ENCODE data around the gene MRPL51. TPM values are rescaled to one million over a fixed set of nuclear protein-coding genes. Genes with fewer than 3 reads are reported as not detected.
"Not testable (repeated sequence)": the region's sequence is repeated elsewhere in the genome, so short reads cannot be mapped to it uniquely, and the experiment has no call there.

The MRPL51 gene
- total and polyA plus RNA-seq, 2 of the 8 experiments (the other 6 are each of a cell fraction or from before 2014, with no cell fraction given), result 119 to 331 TPM

DNA sequence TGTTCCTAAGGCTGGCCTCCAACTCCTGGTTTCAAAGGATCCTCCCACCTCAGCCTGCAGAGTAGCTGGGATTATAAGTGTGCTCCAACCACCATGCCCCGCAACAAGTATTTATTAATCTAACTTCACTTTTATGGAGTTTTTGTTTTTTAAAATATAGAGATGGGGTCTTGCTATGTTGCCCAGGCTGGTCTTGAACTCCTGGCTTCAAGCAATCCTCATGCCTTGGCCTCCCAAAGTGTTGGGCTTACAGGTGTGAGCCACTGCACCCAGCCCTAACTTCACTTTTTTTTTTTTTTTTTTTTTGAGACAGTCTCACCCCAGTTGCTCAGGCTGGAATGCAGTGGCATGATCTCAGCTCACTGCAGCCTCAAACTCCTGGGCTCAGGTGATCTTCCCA, 2.4 kb downstream of the MRPL51 start:
- H4K91ac ChIP-seq (replicated peaks; ENCODE audit: insufficient read length, low read length); H3K14ac ChIP-seq (ENCODE audit: insufficient read length); H3K27me3 ChIP-seq (replicated peaks in 1 of 4; ENCODE audit: control insufficient read depth in 3 of 4, extremely low read depth in 1 of 4, insufficient read depth in 3 of 4, low read length in 3 of 4); H3K27ac ChIP-seq (ENCODE audit: low read depth, low read length); H3K9ac ChIP-seq (replicated peaks in 1 of 4; ENCODE audit: extremely low read depth in 1 of 4, low read depth in 3 of 4, low read length in 3 of 4); H2BK120ac ChIP-seq (replicated peaks; ENCODE audit: low read depth, low read length); H2BK15ac ChIP-seq (ENCODE audit: low read length); H2AK5ac ChIP-seq (ENCODE audit: low read depth, low read length); H3K4me3 ChIP-seq (ENCODE audit: extremely low read depth in 1 of 4, insufficient read depth in 2 of 4, low read depth in 3 of 4, low read length in 4 of 4); H2AFZ ChIP-seq (ENCODE audit: low read length); H2BK12ac ChIP-seq (ENCODE audit: low read depth, low read length); H3K4ac ChIP-seq (replicated peaks; ENCODE audit: insufficient read length, low read depth, low read length); H3K56ac ChIP-seq (replicated peaks; ENCODE audit: insufficient read length, low read depth, low read length); H3K23ac ChIP-seq (ENCODE audit: insufficient read length); H3K79me1 ChIP-seq (ENCODE audit: low read depth, low read length); H3K18ac ChIP-seq (ENCODE audit: extremely low read depth, low read length); DNase-seq (ENCODE audit: low read depth in 1 of 2, low spot score in 2 of 2); H4K20me1 ChIP-seq (replicated peaks in 1 of 2; ENCODE audit: control insufficient read depth in 1 of 2, insufficient read depth in 2 of 2, low read length in 2 of 2); FAIRE-seq; H3K9me3 ChIP-seq (ENCODE audit: insufficient read depth in 2 of 2, low read depth in 1 of 2, low read length in 1 of 2); H3K4me2 ChIP-seq (ENCODE audit: insufficient read depth in 1 of 2, low read depth in 2 of 2, low read length in 2 of 2); H3K23me2 ChIP-seq (ENCODE audit: low read depth, low read length); H2BK20ac ChIP-seq (ENCODE audit: low read length); H4K8ac ChIP-seq (ENCODE audit: extremely low read depth, insufficient read depth, low read length); H2BK5ac ChIP-seq (ENCODE audit: low read depth, low read length); H3K4me1 ChIP-seq (replicated peaks in 1 of 4; ENCODE audit: control insufficient read depth in 3 of 4, insufficient read depth in 4 of 4, low read length in 3 of 4); H4K5ac ChIP-seq (ENCODE audit: insufficient read length, low read depth, low read length): not testable (repeated sequence)
- ChIA-PET CTCF (ENCODE audit: partially characterized antibody) (interaction anchor here (0.8 kb wide), 1 partner anchor 101 kb away, joined by 5 read pairs; no protein-coding TSS in a partner anchor), POLR2A (ENCODE audit: partially characterized antibody) (interaction anchor here (1.2 to 3.0 kb wide), 5 partner anchors 21 to 48 kb away, joined by 3 to 11 read pairs (median 4); partner anchors contain the start of genes GAPDH, TAPBPL and VAMP1)
- WGBS, 2 experiments (ENCODE audit: extremely low coverage in 1 of 2, insufficient coverage in 1 of 2, insufficient read length in 1 of 2, insufficient replicate concordance in 2 of 2, low coverage in 1 of 2, low lambda C conversion rate in 2 of 2, missing lambda C conversion rate in 1 of 2), result 94% methylated on average over 1 of the region's 1 CpG; no CpG with 5 or more reads in 1 of the 2 experiments
- Histone ChIP-seq H3K36me3 (ENCODE audit: control insufficient read depth in 2 of 4, insufficient read depth in 4 of 4, low read length in 3 of 4) (peaks cover 2 to 17% (median 3%) of the 10 kb centered on the region in 4 experiments; a peak in 7 of 8 replicates), H3K79me2 (ENCODE audit: control insufficient read depth in 1 of 2, insufficient read depth in 2 of 2, low read length in 2 of 2) (peaks cover 0 to 30% of the 10 kb centered on the region in 2 experiments; a peak in 3 of 4 replicates)

Measured in H1 (cell line).